Fibroblast of the aortic adventitia (primary cell): ENCODE results near the gene FOXS1. TPM values are rescaled to one million over a fixed set of nuclear protein-coding genes. Genes with fewer than 3 reads are reported as not detected.
"Not testable (repeated sequence)": the region's sequence is repeated elsewhere in the genome, so short reads cannot be mapped to it uniquely, and the experiment has no call there.

ENCODE experiments used
- DNase-seq: peaks from one replicate; pipeline ENCODE4 v3.0.0-alpha.2; 2010; ENCODE audit warnings: low read depth
- H3K4me3 ChIP-seq: 2 replicates; pipeline ENCODE4 v1.5.1; 2011; ENCODE audit warnings: low read depth, mild to moderate bottlenecking, control low read depth, low read length, moderate library complexity
- total RNA-seq: library from RNA; depleted of rRNA; stranded (reverse); fragments of >200 nt; gene quantifications from 2 replicates; pipeline ENCODE4 v1.2.3, GENCODE V29; 2012; ENCODE audit warnings: low replicate concordance
- TF ChIP-seq, protein P1 (sequence below): IDR thresholded peaks from 2 replicates; pipeline ENCODE4 v1.5.1; 2011; ENCODE audit warnings: mild to moderate bottlenecking, low read length, control low read depth, inconsistent platforms; ENCODE audit not compliant: insufficient read depth

FOXS1 gene
- total RNA-seq, 1 donor, result 2.3 TPM

DNA sequence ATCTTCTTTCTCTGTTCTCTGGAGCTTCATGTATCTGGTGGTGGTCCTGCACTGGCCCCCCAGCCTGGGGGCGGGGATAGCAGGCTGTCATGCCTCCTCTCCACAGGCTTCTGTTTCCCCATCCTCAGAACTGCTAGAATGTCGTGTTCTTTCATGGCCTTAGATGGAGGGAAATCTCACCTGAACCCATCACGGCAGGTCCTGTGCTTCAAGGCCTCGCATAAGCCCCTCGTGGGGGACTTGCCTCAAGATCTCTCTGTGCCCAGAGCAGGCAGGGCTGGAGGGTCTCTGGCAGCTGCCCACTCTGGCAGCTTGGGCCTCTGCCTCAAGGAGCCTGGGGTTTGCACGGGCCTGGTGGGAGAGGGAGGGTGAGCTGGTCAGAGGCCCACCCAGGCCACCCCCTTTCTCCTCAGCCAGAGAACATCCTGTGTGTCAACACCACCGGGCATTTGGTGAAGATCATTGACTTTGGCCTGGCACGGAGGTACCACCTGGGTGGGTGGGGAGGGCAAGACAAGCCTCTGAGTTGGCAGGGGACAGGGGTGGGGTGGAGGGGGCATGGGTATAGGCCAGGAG lies 14.9 kb downstream of the FOXS1 start:
- TF ChIP-seq, protein P1, sequence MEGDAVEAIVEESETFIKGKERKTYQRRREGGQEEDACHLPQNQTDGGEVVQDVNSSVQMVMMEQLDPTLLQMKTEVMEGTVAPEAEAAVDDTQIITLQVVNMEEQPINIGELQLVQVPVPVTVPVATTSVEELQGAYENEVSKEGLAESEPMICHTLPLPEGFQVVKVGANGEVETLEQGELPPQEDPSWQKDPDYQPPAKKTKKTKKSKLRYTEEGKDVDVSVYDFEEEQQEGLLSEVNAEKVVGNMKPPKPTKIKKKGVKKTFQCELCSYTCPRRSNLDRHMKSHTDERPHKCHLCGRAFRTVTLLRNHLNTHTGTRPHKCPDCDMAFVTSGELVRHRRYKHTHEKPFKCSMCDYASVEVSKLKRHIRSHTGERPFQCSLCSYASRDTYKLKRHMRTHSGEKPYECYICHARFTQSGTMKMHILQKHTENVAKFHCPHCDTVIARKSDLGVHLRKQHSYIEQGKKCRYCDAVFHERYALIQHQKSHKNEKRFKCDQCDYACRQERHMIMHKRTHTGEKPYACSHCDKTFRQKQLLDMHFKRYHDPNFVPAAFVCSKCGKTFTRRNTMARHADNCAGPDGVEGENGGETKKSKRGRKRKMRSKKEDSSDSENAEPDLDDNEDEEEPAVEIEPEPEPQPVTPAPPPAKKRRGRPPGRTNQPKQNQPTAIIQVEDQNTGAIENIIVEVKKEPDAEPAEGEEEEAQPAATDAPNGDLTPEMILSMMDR, result no peak
- DNase-seq, result no peak
- H3K4me3 ChIP-seq, result no peak overlapping the region

DNA sequence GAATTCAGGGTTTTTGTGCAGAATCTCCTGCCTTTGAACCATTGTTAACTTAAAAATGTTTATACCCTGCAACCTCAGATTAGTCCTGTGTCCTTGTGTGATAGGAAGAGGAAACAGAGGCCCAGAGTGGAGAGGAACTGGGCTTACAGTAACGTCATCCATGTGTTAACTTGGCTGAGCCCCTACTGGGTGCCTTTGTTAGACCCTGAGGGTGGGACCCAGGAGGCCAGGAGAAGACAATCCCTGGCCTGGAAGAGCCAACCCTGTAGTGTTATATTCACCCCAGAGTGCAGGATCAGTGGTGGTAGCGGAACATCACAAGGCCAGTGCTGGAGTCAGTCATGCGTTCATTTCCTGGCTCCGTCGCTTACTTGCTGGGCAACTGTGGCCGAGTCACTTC lies 15.7 kb downstream of the FOXS1 start:
- DNase-seq, result no peak
- TF ChIP-seq, protein P1, result no peak
- H3K4me3 ChIP-seq, result no peak overlapping the region

DNA sequence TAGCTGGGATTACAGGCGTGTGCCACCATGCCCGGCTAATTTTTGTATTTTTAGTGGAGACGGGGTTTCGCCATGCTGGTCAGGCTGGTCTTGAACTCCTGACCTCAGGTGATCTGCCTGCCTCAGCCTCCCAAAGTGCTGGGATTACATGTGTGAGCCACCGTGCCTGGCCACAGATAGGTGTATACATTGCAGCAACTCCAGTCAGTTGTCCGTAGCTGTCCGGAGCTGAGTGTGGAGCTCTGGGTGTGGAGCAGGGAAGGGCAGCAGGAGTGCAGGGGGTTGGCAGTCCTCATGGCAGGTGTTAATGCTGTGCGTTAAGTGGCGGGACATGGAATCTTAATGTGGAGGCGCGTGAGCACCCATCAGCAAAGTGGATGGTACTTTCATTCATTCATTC lies 17.4 kb downstream of the FOXS1 start:
- not testable (repeated sequence) for H3K4me3 ChIP-seq, DNase-seq

DNA sequence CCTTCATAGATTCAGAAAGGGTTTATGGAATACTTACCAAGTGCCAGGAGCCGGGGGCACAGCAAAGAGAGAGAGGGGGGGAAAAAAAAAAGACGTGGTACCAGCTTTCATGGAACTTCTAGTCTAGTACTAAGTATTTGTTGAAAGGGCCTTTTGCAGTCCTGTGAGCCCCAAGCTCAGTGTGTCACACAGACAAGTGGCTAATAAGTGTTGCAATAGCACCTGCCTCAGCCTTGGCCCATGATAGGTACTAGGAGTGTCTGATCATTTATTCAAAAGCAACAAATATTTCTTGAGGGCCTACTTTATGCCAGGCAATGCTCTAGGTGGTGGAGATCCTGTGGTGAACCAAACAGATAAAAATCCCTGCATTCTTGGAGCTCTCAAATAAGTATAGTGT lies 18.3 kb downstream of the FOXS1 start:
- no peak for DNase-seq
- H3K4me3 ChIP-seq, result no peak overlapping the region
- TF ChIP-seq, protein P1, result no peak

DNA sequence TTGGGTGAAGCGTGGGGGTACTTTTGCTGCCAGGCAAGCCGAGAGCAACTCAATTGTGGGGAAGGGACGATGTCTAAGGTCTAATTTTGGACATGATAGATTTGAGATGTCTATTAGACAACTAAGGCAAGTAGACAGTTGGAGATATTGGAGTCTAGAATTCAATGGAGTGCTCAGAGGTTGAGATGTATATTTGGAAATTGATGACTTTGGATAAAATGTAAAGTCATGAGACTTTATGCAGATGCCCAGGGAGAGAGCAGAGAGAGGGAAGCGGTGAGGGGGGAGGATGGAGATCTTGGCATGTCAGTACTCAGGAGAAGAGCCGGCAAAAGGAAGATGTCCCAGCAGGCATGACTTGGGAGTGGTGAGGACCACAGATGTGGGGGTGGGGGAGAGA lies 19.3 kb downstream of the FOXS1 start:
- TF ChIP-seq, protein P1, result no peak
- H3K4me3 ChIP-seq, result no peak overlapping the region
- no peak for DNase-seq

DNA sequence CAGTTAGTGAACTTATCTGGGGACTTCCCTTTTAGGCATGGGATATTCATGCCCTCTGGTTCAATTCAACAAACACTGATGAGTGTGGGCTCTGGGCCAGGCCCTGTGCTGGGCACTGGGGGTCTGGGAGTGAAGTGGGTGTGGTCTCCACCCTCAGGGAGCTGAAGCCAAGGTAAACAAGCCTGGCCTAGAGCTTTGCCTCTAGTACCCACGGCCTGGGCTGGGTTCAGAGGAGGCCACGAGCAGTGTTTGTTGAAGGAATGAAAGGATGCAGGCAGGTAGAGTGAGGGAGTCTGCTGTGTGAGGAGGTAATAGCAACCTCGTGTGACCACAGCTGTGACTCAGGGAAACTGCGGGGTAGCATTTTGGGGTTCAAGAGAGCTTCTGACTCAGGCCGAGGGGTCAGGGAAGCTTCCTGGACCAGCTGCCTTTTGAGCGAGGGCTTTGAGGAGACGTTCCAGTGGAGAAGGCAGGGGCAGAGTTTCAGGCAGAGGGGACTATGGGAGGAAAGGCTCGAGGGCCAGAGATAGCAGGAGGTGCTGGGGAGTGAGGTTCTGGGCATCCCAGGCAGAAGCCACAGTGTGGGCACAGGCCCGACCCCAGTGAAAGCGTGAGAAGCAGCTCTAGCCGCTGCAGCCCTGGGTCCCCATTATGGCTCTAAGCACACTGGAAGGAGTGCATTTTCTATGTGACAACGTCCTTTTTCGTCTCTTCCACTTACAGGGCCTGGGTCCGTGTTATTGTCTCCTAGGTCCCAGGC lies 20.7 kb downstream of the FOXS1 start:
- DNase-seq, result no peak
- H3K4me3 ChIP-seq, result no peak overlapping the region
- TF ChIP-seq, protein P1, result no peak

DNA sequence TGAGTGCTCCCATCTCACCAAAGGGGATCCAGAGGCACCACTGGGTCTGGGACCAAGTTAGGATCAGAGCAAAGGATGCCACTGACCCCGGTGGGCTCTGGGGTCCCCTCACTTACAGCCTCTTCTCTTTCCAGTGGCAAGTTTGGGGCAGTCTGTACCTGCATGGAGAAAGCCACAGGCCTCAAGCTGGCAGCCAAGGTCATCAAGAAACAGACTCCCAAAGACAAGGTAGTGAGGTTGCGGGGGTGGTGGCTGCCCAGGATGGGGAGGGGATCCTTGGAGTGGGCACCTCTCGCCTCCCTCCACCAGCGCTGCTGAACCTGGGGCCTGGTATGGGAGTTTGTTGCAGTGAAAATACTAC lies 21.3 kb downstream of the FOXS1 start:
- DNase-seq, result no peak
- no peak overlapping the region for H3K4me3 ChIP-seq
- TF ChIP-seq, protein P1, result no peak
